ENCODE results near the gene BACE2. TPM values are rescaled to one million over a fixed set of nuclear protein-coding genes. Genes with fewer than 3 reads are reported as not detected.
"Not testable (repeated sequence)": the region's sequence is repeated elsewhere in the genome, so short reads cannot be mapped to it uniquely, and the experiment has no call there.

BACE2 gene
- total RNA-seq, 2 donors from 2014 or later, result 1.3 TPM; not detected in 1

DNA sequence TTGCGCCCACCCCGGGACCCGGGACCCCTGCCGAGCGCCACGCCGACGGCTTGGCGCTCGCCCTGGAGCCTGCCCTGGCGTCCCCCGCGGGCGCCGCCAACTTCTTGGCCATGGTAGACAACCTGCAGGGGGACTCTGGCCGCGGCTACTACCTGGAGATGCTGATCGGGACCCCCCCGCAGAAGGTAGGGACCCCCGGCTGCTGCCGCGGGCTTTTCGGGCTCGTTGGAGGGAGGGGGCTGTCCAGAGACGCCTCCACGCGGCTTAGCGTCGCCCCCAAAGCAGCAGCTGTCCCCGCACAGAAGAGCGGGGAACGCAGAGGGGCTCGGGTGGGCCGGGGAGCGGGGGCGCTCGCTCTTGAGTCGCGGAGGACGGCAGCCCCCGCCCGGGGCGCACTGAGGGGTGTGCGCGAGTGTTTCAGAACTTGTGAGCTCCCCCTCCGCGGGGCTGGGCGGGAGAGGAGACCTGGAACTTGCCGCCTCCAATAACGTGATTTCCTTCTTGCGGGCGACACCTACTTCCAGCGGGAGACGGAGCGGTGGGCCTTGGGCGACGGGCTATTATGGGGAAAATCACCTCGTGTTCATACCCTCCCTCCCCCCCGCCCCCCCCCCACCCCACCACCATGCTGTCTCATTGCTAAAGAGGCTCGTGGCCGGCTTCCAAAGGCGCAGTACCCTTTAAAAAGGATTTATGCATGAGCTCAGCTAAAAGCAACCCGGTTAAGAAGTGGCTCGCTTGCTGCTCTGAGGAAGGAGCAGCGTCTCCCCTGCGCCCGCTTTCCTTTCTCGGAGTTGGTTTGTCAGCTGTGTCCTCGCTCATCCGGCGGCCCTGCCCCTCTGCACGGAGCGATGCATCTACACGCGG lies 664 bp downstream of the BACE2 start:
- peak in 1 of 2 donors; percentile 12 for DNase-seq (ENCODE audit: low spot score in 2 of 2)
- H3K9me3 Mint-ChIP-seq, result no peaks in the 10 kb centered on the region
- ATAC-seq, result no peak

DNA sequence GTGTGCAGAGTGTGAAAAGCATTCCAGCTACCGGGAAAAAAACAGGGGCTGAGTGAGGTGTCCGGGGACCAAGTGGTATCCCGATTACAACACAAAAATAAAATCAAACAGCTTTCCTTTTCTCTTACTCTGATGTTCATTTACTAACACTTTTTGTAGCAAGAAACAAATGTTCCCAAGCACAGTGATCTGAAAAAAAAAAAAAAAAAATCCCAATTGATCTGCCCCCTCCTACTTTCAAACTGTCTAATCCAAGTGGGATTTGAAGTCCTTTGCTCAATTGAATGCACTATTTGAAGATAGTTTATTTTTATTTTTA lies 1.3 kb downstream of the BACE2 start:
- no peaks in the 10 kb centered on the region for H3K9me3 Mint-ChIP-seq
- peaks cover 0 to 8% of the 10 kb centered on the region in 2 donors for H3K36me3 Mint-ChIP-seq
- DNase-seq (ENCODE audit: low spot score in 2 of 2), result no peak
- no peak overlapping the region for H3K27ac Mint-ChIP-seq
- no peak for ATAC-seq

More for the DNA sequence above, 664 bp downstream of the BACE2 start:
- no peak overlapping the region for H3K27ac Mint-ChIP-seq
- H3K36me3 Mint-ChIP-seq, result peaks cover 0 to 8% of the 10 kb centered on the region in 2 donors

DNA sequence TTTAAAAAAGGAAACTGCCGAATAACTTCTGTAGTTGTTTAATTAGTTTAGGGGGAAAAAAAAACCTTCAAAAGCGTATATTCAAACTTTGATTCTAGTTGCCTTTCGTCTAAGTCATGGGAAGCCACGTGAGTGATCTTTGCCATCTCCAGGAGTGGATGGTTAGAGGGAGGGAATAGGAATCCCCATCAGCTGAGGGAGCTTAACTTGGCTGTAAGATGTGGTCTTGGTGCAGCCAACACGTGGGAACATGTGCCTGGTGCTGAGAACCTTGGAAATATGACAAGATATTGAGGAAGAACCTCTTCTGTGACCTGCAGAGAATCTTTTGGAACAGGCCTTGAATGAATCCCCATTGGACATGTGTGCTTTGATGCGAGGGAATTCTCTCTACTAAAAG lies 1.7 kb downstream of the BACE2 start:
- DNase-seq (ENCODE audit: low spot score in 2 of 2) (no peak), ATAC-seq (no peak)
- no peaks in the 10 kb centered on the region for H3K9me3 Mint-ChIP-seq
- H3K36me3 Mint-ChIP-seq, result peaks cover 0 to 8% of the 10 kb centered on the region in 2 donors
- no peak overlapping the region for H3K27ac Mint-ChIP-seq

DNA sequence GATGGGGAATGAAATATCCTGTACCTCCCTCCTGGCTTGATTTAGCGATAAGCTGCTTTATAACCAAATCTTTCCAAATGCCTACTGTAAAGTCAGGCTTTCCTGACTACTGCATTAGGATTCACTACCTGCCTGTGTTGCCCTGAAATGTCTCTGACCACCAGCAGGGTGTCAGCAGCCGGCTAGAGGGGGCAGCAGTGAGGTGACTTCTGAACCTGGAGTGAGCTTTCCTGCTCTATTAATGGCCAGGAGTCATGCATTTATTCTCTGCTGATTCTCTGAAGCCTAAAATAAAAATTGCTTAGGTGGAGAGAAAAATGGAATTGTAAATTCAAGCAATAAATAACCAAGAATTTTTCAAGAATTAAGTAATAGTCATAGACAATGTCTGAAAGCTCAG lies 2.5 kb downstream of the BACE2 start:
- Mint-ChIP-seq H3K9me3 (no peaks in the 10 kb centered on the region), H3K36me3 (peaks cover 0 to 8% of the 10 kb centered on the region in 2 donors), H3K27ac (no peak overlapping the region)
- ATAC-seq, result peak in 1 of 2 donors; percentile 42
- peak in 1 of 2 donors; percentile 26 for DNase-seq (ENCODE audit: low spot score in 2 of 2)

DNA sequence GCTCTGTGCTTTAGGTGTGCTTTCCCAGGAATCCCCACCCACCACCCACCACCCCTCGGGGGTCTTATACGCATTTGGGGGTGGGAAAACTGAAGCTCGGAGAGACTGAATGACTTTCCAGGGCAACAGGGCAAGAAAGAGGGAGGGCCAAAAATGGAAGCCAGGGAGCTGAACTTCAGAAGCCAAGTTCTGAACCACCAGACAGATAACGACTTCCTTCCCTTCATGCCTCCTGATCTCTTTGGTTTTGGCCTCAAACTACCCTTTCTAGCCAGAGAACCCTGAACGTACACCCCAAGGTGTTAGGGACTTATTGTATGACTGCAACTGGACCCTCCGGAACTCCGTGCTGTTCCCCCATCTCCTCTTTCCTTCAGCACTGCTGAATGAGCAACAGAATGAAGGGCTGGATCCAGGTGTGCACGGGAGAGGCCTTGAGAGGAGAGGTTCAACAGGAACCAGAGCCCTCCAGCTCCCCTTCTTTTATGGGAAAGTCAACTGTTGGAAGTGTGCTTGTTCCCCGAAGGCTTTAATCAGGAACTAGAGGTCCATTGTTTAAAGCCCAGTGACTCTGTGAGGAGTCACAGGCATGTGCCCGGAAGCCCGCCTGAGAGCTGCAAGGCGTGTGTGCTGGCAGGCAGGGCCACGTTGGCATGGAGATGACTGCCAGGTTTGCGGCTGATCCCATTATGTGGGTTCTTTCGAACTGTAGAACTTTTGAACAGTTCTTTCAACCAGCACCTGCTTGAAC lies 3.1 kb downstream of the BACE2 start:
- Mint-ChIP-seq H3K36me3 (peaks cover 0 to 8% of the 10 kb centered on the region in 2 donors), H3K9me3 (no peaks in the 10 kb centered on the region), H3K27ac (no peak overlapping the region)
- ATAC-seq (no peak), DNase-seq (ENCODE audit: low spot score in 2 of 2) (no peak)

DNA sequence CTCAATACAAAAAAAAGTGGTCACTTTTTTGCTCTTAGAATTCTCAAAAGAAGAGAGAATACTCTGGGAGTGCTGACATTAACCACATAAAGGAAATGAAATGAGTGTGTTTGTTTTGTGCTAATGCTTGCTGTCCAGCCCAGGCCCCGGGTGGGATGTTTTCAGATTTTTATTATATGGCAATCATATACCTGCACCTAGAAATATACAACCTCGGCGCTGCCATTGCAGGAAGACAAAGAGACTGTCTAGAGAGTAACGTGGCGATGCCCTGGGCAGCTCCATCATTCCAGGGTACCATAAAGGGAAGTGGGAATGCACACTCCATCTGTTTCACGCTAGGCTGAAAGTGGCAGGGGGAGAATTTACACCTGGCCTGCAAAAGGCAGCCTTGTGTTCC lies 7.1 kb downstream of the BACE2 start:
- no peak for ATAC-seq
- no peaks in the 10 kb centered on the region for H3K9me3 Mint-ChIP-seq
- no peak for DNase-seq (ENCODE audit: low spot score in 2 of 2)
- H3K36me3 Mint-ChIP-seq, result no peaks in the 10 kb centered on the region
- H3K27ac Mint-ChIP-seq, result no peak overlapping the region

DNA sequence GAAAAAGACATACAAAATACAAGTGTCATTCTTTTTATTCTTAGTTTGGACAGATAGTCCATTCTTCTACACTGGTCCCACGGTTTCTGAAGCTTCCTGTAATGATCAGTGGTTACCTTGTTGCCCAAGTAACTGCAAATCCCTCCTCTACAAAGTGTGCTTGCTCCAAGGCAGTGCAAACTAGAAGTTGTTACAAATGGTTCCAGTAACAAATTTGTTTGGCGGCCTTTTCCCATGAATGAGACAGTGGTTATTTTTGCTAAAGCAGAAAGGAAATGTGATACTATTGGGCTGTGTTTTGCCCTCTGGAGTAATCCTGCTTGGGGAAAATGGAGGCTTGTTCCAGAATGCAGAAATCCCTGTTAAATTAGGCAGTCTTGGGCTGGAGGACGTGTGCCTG lies 8.9 kb downstream of the BACE2 start:
- Mint-ChIP-seq H3K27ac (no peak overlapping the region), H3K9me3 (no peaks in the 10 kb centered on the region), H3K36me3 (no peaks in the 10 kb centered on the region)
- DNase-seq (ENCODE audit: low spot score in 2 of 2) (no peak), ATAC-seq (no peak)

DNA sequence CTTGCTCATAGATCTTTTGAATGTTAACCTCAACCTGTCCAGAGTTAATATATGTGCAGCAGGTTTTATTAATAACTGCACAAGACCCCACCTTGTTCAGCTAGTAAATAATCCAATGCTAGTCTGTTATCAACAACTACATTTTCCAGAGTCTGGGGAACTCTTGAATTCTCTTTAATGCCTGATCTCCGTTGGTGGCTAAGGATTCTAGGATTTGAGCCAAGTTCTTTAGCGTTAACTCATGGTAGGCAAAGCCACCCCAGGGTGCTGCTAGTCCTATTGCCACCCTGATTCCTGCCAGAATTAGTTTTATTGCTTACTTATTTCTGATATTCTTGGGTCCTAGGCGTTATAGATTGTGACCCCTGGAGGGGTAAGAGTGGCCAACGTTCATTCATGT lies 12.8 kb downstream of the BACE2 start:
- Mint-ChIP-seq H3K9me3 (no peaks in the 10 kb centered on the region), H3K36me3 (no peaks in the 10 kb centered on the region), H3K27ac (no peak overlapping the region)
- ATAC-seq (no peak), DNase-seq (ENCODE audit: low spot score in 2 of 2) (no peak)

DNA sequence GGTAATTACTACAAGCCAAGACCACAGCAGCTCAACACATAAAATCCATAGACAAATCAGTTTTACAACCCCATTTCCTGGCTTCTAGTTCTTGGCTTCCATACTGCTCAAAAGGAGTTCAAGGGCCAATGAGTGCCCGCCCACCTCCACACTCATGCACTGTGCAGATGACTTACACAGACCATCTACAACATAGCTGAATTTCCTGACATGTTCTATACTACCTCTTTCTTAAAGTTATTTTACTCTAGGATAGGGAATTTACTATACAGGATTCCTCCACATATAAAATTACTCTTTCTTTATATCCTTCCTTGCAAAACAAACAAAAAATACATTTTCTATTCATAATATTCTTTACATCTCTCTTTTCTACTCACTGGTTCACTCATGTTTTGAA lies 14.6 kb downstream of the BACE2 start:
- no peak for DNase-seq (ENCODE audit: low spot score in 2 of 2)
- ATAC-seq, result no peak
- H3K9me3 Mint-ChIP-seq, result no peaks in the 10 kb centered on the region
- no peak overlapping the region for H3K27ac Mint-ChIP-seq
- H3K36me3 Mint-ChIP-seq, result no peaks in the 10 kb centered on the region

DNA sequence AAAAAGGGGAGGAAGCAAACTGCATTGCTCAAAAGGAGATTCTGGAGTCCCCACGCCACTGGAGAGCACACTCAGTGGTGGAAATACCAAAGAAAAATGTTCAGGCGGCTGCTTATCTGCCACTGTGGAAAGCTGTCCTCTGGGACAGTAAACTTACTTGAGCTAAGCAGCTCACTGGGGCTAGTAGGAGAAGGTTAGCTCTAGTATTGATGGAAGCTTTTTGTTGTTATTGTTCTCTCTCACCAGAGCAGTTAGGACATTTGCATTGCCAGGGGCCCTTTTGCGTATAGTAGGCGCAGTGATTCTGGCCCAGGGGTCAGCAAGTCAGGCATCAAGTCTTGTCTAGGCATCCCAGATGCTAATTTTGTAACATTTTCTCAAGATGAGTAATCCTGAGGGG lies 15.6 kb downstream of the BACE2 start:
- DNase-seq (ENCODE audit: low spot score in 2 of 2) (no peak), ATAC-seq (no peak)
- Mint-ChIP-seq H3K9me3 (no peaks in the 10 kb centered on the region), H3K27ac (no peak overlapping the region), H3K36me3 (no peaks in the 10 kb centered on the region)

DNA sequence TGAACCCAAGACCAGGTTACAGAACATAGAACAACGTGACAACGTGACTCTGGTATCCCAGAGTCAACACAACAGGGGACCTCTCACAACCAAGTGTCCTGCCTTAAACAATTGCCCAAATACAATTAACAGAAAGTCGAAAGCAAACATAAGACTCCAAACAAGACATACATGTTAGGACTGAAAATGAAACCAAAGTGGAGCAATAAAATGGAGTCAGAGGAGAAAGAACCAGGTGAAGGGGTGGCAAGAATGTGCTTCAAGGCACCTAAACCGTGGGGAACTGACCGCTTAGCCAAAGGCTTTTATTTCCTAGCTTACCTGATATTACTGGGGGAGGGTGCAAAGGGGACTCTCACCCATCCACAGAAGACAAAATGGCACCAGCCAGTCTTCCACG lies 17.8 kb downstream of the BACE2 start:
- no peak for DNase-seq (ENCODE audit: low spot score in 2 of 2)
- Mint-ChIP-seq H3K9me3 (peaks cover 9 to 17% of the 10 kb centered on the region in 2 donors), H3K36me3 (peaks cover 0 to 5% of the 10 kb centered on the region in 2 donors), H3K27ac (no peak overlapping the region)
- ATAC-seq, result no peak

DNA sequence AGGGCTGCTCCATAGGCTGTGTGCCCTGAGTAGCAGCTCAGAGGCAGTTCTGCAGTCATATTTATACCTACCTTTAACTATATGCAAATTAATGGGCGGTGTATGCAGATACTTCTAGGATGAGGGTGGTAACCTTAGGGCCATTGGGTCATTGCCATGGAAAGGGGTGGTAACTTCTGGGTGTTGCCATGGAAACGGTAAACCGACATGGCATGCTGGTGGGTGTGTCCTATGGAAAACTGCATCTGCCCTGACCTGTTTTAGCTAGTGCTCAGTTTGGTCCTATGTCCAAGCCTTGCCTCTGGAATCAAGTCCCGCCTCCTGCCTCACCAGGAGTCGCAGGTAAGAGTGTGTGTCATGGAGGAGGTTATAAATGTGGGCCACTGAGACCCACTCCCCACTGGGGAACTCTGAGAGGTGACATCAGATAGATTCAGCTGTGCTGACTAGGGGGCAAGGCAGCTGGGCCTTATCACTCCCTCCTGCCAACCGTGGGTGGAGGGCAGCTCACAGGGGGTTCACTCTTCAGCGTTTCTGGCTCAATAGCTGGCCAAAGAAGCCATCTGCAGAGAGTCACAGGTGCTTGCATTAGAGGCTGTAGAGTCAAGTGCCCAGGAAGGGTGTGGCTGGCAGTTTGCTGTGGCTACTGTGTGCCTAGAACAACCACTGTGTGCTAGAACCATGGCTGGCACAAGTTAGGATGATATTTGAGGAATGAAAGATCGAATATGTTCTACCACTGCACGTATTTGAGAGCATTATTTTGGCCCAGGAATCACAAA lies 19.0 kb downstream of the BACE2 start:
- Mint-ChIP-seq H3K27ac (no peak overlapping the region), H3K36me3 (peaks cover 0 to 5% of the 10 kb centered on the region in 2 donors), H3K9me3 (peaks cover 9 to 17% of the 10 kb centered on the region in 2 donors)
- ATAC-seq (no peak), DNase-seq (ENCODE audit: low spot score in 2 of 2) (no peak)

DNA sequence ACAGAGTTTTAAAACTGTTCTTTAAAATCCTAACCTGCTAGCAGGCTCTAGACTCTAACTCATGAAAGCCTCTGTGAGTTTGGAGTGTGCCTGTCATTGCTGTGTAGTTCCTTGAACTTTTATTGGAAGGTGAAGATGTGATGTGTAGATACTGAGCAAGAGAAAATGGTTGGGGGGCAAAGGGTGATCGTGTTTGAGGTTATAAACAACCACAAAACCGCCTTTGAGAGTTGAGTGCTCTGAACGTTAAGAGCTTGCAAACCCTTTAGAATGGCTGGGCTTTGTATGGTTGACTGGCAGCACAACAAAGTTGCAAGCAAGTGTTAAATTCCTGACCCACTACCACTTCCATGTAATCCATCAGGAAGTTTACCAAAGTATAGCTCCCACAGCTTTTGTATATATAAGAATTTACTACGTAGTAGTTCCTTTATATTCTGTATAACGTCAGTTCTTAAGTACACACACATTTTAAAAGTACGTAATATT lies 19.6 kb downstream of the BACE2 start:
- DNase-seq (ENCODE audit: low spot score in 2 of 2), result no peak
- ATAC-seq, result no peak
- peaks cover 9 to 17% of the 10 kb centered on the region in 2 donors for H3K9me3 Mint-ChIP-seq
- H3K27ac Mint-ChIP-seq, result no peak overlapping the region
- peaks cover 0 to 5% of the 10 kb centered on the region in 2 donors for H3K36me3 Mint-ChIP-seq

DNA sequence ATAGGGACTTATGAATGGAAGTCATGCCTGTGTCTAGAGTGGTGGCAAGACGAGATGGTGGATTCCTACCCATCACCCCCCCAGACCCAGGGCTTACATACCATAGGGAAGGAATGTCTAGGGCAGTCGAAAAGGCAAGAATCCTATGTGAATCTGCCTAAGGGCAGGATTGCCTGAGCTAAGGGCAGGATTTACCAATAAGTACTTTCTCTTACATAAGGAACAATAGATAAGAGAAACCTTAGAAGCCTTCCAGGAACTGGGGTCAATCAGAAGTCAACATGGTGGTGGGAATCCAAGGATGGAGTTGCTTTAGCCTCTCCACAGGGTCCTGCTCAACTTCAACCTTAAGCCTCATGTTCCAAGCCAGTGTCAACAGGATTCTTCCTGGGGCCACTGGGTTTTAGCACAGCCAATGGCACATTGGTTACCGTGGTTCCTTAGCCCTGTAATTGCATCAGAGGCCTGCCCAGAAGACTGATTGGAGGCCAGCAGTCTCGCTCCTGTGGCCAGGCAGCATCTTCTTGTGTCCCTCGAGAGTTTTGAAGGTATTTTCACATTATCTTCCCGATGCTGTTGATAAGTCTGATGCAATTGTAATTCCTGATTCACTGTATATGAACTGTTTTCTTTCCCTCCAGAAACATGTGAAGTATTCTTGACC lies 20.7 kb downstream of the BACE2 start:
- Mint-ChIP-seq H3K36me3 (peaks cover 0 to 5% of the 10 kb centered on the region in 2 donors), H3K9me3 (peaks cover 9 to 17% of the 10 kb centered on the region in 2 donors), H3K27ac (no peak overlapping the region)
- no peak for DNase-seq (ENCODE audit: low spot score in 2 of 2)
- ATAC-seq, result no peak

DNA sequence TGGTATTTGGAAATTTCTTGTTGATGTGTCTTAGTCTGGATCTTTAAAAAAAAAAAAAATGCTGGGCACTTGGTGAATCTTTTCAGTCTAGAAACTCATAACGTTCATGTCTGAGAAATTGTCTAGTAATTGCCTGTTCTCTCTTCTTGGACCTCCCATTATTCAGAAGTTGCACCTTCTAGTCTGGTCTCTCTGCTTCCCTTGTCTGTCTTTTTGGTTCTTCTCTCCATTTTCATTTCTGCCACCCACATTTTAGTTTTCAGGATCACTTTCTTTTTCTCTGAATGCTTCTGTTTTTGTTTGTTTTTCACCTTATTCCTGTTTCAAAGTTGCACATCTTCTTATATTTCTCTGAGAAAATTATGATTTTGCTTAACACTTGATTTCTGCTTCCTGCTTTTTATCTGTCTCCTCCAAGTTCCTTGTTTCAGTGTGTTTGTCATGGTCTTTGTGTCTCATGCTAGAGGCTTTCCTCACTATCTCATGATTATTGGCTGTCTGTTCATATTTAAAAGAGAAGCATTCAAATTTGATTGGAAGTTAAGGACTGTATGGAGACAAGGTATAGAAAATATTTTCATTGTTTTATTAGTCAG lies 21.3 kb downstream of the BACE2 start:
- H3K9me3 Mint-ChIP-seq, result peaks cover 9 to 17% of the 10 kb centered on the region in 2 donors
- H3K27ac Mint-ChIP-seq, result no peak overlapping the region
- DNase-seq (ENCODE audit: low spot score in 2 of 2) (no peak), ATAC-seq (no peak)
- peaks cover 0 to 5% of the 10 kb centered on the region in 2 donors for H3K36me3 Mint-ChIP-seq

DNA sequence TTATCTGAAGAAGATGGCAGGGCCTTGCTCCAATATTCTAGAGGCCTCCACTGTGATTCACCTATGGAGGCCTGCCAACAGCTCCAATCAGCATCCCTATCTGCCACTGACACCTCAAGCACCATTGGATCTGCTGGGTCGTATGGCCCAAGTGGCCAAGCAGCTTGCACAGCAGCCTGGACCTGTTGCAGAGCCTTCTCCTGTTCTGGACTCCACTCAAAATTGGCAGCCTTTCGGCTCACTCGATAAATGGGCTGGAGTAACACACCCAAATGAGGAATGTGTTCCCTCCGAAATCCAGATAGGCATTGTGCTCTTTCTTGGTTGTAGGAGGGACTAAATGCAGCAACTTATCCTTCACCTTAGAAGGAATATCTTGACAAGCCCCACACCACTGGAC lies 24.6 kb downstream of the BACE2 start:
- H3K9me3 Mint-ChIP-seq, result peaks cover 9 to 17% of the 10 kb centered on the region in 2 donors
- H3K27ac Mint-ChIP-seq, H3K36me3 Mint-ChIP-seq, ATAC-seq: not testable (repeated sequence)
- DNase-seq (ENCODE audit: low spot score in 2 of 2), result peak in 1 of 2 donors; percentile 38

All from activated naive CD4-positive, alpha-beta T cell treated with anti-CD3 and anti-CD28 coated beads, Interleukin-2, amount 50 U/mL, for 72 hours (primary cell).